MG63 (cell line): ENCODE measurements around the gene ZNRF1. TPM values are rescaled to one million over a fixed set of nuclear protein-coding genes. Genes with fewer than 3 reads are reported as not detected.

Source experiments
- DNase-seq: peaks from one replicate; pipeline ENCODE4 v3.0.0-alpha.2; 2020
- H3K27me3 ChIP-seq: fragments of 250-450 bp; sonication (Bioruptor Pico); 2 replicates; pipeline ENCODE4 v1.5.1; 2020; ENCODE audit warnings: mild to moderate bottlenecking, moderate library complexity
- H3K36me3 ChIP-seq: fragments of 250-450 bp; sonication (Bioruptor Pico); 2 replicates; pipeline ENCODE4 v1.5.1; 2020; ENCODE audit warnings: mild to moderate bottlenecking, moderate library complexity
- H3K4me3 ChIP-seq: fragments of 250-450 bp; sonication (Bioruptor Pico); 2 replicates; pipeline ENCODE4 v1.5.1; 2020; ENCODE audit warnings: mild to moderate bottlenecking, moderate library complexity
- H3K9me3 ChIP-seq: fragments of 250-450 bp; sonication (Bioruptor Pico); 2 replicates; pipeline ENCODE4 v1.5.1; 2020; ENCODE audit warnings: mild to moderate bottlenecking, moderate library complexity
- total RNA-seq: library from RNA; depleted of rRNA; stranded (reverse); fragments of >200 nt; shearing (Covaris generic); gene quantifications from 2 replicates; pipeline ENCODE4 v1.2.3, GENCODE V29; 2014; ENCODE audit warnings: low replicate concordance

Gene ZNRF1
- total RNA-seq, 1 experiment from 2014 or later = 8.2 TPM

GRCh38 chr16:75039941-75040340 lies 41.1 kb downstream of the ZNRF1 start:
- H3K36me3 ChIP-seq = no peaks in the 10 kb centered on the region
- H3K27me3 ChIP-seq = no peaks in the 10 kb centered on the region
- no peaks in the 10 kb centered on the region for H3K9me3 ChIP-seq
- no peak for DNase-seq
- no peak overlapping the region for H3K4me3 ChIP-seq

DNA sequence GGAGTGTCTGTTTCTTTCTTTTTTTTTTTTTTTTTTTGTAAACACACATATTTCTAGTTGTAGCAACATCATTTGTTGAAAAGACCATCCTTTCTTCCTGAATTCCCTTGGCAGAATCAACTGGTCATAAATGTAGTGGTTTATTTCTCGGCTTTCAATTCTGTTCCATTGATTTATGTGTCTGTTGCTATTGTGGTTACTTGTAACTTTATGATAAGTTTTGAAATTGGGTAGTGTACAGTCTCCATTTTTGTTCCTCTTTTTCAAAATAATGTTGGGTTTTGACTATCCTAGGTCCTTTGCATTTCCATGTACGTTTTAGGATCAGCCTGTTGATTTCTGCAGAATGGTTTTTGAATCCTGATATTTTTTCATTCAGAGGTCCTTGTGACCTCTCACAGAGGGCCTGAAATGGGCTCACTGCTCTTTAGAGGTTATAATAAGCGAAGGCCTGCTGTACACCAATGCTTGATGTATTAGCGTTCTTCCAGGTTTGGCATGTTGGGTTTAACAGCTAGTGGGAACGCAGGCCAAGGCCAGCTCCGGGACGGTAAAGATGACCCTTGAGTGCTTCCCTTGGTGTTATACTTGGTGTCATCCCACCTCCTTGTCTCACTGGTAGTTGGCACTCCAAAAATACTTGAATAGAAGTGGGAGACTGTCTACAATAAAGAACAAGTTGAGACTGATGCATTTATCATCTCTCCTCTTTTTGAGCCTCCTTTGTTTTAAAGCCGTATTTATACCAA lies 43.8 kb downstream of the ZNRF1 start:
- DNase-seq = no peak
- H3K27me3 ChIP-seq = no peaks in the 10 kb centered on the region
- no peaks in the 10 kb centered on the region for H3K36me3 ChIP-seq

DNA sequence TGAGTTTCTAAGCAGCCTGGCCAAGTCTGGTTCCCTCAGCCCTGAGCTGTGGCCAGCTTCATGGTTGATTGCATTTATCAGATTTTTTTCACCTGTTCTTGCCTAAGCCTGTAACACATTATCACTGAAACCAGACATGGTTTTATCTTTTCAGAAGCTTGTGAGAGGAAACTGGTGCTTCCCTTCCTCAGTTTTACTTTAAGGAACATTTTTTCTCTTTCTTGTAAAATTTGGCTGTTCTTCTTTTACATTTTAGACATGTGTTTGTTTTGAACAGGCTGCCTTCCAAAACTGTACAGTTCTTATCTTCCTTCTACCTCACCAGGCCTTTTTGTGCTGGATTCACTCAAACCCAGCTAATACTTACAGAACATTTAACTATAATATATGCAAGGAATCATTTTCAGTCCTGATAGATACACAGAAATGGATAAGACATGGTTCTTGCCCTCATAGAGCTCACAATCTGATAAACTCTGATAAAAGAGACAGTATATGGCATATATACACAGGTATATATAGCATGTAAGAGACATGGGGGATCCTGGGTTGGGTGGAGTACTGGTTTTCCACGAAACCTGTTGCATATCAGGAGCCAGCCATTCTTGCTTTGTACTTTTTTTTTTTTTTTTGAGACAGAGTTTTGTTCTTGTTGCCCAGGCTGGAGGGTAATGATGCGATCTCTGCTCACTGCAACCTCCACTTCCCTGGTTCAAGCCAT lies 44.5 kb downstream of the ZNRF1 start:
- DNase-seq = no peak
- Histone ChIP-seq H3K4me3 (no peak overlapping the region), H3K36me3 (no peaks in the 10 kb centered on the region), H3K9me3 (no peaks in the 10 kb centered on the region), H3K27me3 (no peaks in the 10 kb centered on the region)

More for the DNA sequence above, 43.8 kb downstream of the ZNRF1 start:
- no peaks in the 10 kb centered on the region for H3K9me3 ChIP-seq
- H3K4me3 ChIP-seq = no peak overlapping the region

DNA sequence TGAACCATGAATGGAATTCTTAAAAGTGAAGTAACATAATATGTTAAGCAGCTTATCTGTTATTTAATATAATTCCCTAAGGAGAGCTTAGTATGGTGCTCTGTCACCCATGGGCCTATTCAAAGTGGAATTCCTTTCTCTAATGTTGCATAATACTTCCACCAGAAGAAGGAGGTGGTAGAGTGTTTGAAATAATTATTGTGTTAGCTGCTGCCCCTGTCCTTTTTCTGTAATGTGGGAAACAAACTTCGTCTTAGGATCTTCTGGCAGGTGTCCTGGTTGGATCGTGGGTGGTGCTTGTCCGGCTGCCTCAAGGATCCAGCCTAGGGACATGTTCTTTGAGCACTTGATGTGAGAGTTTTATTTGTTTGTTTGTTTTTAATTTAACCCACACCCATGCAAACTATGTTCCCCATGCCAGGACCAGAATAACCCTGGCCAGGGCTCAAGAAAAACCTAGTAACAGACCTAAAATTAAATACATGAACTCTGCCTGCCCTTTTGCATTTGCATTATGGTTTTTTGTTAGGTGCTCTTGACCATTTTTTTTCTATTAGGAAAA lies 46.1 kb downstream of the ZNRF1 start:
- Histone ChIP-seq H3K4me3 (no peak overlapping the region), H3K36me3 (no peaks in the 10 kb centered on the region), H3K27me3 (no peaks in the 10 kb centered on the region), H3K9me3 (no peaks in the 10 kb centered on the region)
- DNase-seq = peak; percentile 50

DNA sequence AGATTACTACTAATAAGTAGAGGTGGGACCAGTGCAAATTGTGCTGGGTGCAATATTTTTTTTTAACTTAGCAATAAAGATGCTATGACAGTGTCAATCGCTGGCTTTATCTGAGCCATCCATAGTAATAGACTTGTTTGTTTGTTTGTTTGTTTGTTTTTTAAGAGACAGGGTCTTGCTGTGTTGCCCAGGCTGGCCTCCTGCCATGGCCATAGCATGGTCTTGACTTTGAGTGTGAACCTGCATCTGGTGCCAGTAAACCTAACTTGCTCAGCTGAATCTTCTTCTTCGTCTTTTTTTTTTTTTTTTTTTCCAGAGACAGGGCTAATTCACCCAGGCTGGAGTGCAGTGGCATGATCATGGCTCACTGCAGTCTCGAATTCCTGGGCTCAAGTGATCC lies 46.6 kb downstream of the ZNRF1 start:
- no peaks in the 10 kb centered on the region for H3K9me3 ChIP-seq
- DNase-seq = no peak
- H3K27me3 ChIP-seq = no peaks in the 10 kb centered on the region
- no peaks in the 10 kb centered on the region for H3K36me3 ChIP-seq
- H3K4me3 ChIP-seq = no peak overlapping the region

GRCh38 chr16:75048054-75048453 lies 49.2 kb downstream of the ZNRF1 start:
- peak; percentile 52 for DNase-seq
- Histone ChIP-seq H3K9me3 (no peaks in the 10 kb centered on the region), H3K27me3 (no peaks in the 10 kb centered on the region), H3K4me3 (no peak overlapping the region), H3K36me3 (no peaks in the 10 kb centered on the region)

GRCh38 chr16:75048530-75048929 lies 49.7 kb downstream of the ZNRF1 start:
- no peak for DNase-seq
- H3K4me3 ChIP-seq = no peak overlapping the region
- no peaks in the 10 kb centered on the region for H3K9me3 ChIP-seq
- no peaks in the 10 kb centered on the region for H3K27me3 ChIP-seq
- no peaks in the 10 kb centered on the region for H3K36me3 ChIP-seq

DNA sequence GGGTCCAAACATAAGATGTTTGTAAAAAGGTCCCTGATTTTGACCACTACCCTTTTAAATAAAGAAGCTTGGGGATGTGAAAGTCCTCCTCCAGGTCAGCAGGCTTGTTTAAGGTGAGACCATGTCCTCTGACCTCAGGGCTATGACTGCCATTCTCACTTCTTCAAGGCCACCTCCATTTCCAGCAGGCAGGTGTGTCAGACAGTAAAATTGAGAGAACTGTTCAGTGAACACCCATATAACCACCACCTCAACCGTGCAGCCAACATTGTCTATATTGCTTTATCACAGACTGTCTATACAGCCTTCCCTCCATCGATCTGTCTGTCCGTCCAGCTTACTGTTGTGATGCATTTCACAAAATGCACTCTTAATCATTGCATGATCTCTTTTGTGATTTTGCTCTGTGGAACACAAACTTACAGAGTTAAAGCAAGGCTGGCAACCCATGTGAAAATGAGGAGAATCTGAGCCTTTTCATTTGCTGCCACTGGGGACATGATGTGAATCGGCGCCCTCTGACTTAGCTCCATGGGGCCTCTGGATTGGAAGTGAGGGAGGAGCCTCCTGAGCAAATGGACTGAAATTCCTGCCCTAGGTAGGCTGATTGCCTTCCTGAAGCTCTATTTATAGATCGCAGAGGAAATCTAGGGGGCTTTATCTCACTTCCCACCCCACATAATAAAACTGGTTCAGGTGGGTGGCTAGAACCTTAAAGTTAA lies 53.8 kb downstream of the ZNRF1 start:
- Histone ChIP-seq H3K27me3 (no peaks in the 10 kb centered on the region), H3K4me3 (no peak overlapping the region), H3K9me3 (no peaks in the 10 kb centered on the region), H3K36me3 (no peaks in the 10 kb centered on the region)
- DNase-seq = no peak

GRCh38 chr16:75053791-75054555 lies 55.1 kb downstream of the ZNRF1 start:
- H3K4me3 ChIP-seq = no peak overlapping the region
- H3K36me3 ChIP-seq = no peaks in the 10 kb centered on the region
- no peaks in the 10 kb centered on the region for H3K27me3 ChIP-seq
- DNase-seq = no peak
- H3K9me3 ChIP-seq = no peaks in the 10 kb centered on the region

- H3K9me3 ChIP-seq = no peaks in the 10 kb centered on the region
- DNase-seq = no peak
- no peaks in the 10 kb centered on the region for H3K36me3 ChIP-seq
- no peaks in the 10 kb centered on the region for H3K27me3 ChIP-seq
- H3K4me3 ChIP-seq = no peak overlapping the region
Measured at GRCh38 chr16:75054556-75054947, 55.7 kb downstream of the ZNRF1 start.

- DNase-seq = no peak
- Histone ChIP-seq H3K27me3 (no peaks in the 10 kb centered on the region), H3K4me3 (no peak overlapping the region), H3K9me3 (no peaks in the 10 kb centered on the region), H3K36me3 (no peaks in the 10 kb centered on the region)
Measured at GRCh38 chr16:75058806-75059205, 60.0 kb downstream of the ZNRF1 start.

- no peak for DNase-seq
- no peaks in the 10 kb centered on the region for H3K9me3 ChIP-seq
- H3K4me3 ChIP-seq = no peak overlapping the region
- H3K36me3 ChIP-seq = no peaks in the 10 kb centered on the region
- no peaks in the 10 kb centered on the region for H3K27me3 ChIP-seq
Measured at GRCh38 chr16:75059411-75059810, 60.6 kb downstream of the ZNRF1 start.

- no peaks in the 10 kb centered on the region for H3K27me3 ChIP-seq
Measured at GRCh38 chr16:75060723-75061122, 61.9 kb downstream of the ZNRF1 start.

GRCh38 chr16:75061669-75062068 lies 62.8 kb downstream of the ZNRF1 start:
- Histone ChIP-seq H3K36me3 (no peaks in the 10 kb centered on the region), H3K9me3 (no peaks in the 10 kb centered on the region), H3K27me3 (no peaks in the 10 kb centered on the region), H3K4me3 (no peak overlapping the region)
- DNase-seq = no peak

More at GRCh38 chr16:75060723-75061122, 61.9 kb downstream of the ZNRF1 start:
- no peak overlapping the region for H3K4me3 ChIP-seq
- H3K9me3 ChIP-seq = no peaks in the 10 kb centered on the region
- H3K36me3 ChIP-seq = no peaks in the 10 kb centered on the region
- DNase-seq = no peak

GRCh38 chr16:75062135-75062975 lies 63.5 kb downstream of the ZNRF1 start:
- H3K4me3 ChIP-seq = no peak overlapping the region
- DNase-seq = no peak
- no peaks in the 10 kb centered on the region for H3K9me3 ChIP-seq
- H3K27me3 ChIP-seq = no peaks in the 10 kb centered on the region
- no peaks in the 10 kb centered on the region for H3K36me3 ChIP-seq

DNA sequence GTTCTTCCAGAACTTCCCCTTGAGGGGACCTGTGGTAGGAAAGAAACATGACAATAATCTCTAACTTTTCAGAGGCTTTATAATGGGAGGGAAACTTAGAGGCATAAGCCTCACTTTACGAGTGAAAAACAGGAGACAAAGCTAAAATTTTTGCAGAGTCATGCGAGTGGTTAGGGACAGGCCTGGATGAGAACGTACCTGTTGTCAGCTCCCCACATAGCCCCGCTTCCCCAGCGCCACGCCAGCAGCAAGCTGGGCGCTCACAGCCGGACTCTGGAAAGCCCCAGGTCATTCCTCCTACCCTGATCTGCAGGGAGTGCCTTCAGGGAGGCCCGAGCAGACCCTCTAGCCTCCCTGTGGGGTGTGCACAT lies 64.1 kb downstream of the ZNRF1 start:
- no peak for DNase-seq
- Histone ChIP-seq H3K27me3 (no peaks in the 10 kb centered on the region), H3K9me3 (no peaks in the 10 kb centered on the region), H3K4me3 (no peak overlapping the region), H3K36me3 (no peaks in the 10 kb centered on the region)
